GM12878 (cell line): ENCODE results near the gene MAB21L1.

ENCODE experiments used
- HDAC2 ChIP-seq: fragments of 200-600 bp; sonication (generic); IDR thresholded peaks from 2 replicates; pipeline ENCODE4 v1.6.1; 2017
- JUND ChIP-seq: IDR thresholded peaks from 2 replicates; pipeline ENCODE4 v1.6.1; 2012; ENCODE audit warnings: low read depth, mild to moderate bottlenecking, low read length, improper control_type of control experiment, moderate library complexity
- NBN ChIP-seq: fragments of 450-650 bp; IDR thresholded peaks from 2 replicates; pipeline ENCODE4 v1.6.1; 2016
- TCF7 ChIP-seq: IDR thresholded peaks from 2 replicates; pipeline ENCODE4 v1.6.1; 2014; ENCODE audit warnings: antibody characterized with exemption, borderline replicate concordance

- TF ChIP-seq NBN = no peak
- TF ChIP-seq JUND = no peak
- no peak for TF ChIP-seq TCF7
- TF ChIP-seq HDAC2 = no peak
Observed at GRCh38 chr13:35478271-35479037, 2.0 kb upstream of the MAB21L1 start.
